Measurements from ENCODE around the gene RXRG. TPM values are rescaled to one million over a fixed set of nuclear protein-coding genes. Genes with fewer than 3 reads are reported as not detected.

The RXRG gene
- total RNA-seq, 1 experiment from 2014 or later: not detected

- Mint-ChIP-seq H3K27me3 (ENCODE audit: low read depth) (peaks cover 18% of the 10 kb centered on the region), H3K9me3 (no peaks in the 10 kb centered on the region), H3K4me3 (no peak overlapping the region), H3K4me1 (peaks cover 12% of the 10 kb centered on the region), H3K27ac (no peak overlapping the region), H3K36me3 (no peaks in the 10 kb centered on the region)
- ATAC-seq (no peak), DNase-seq (ENCODE audit: low spot score) (no peak)
- ChIA-PET CTCF (interaction anchor here (1.2 kb wide), 1 partner anchor 203 kb away, joined by 4 read pairs; no protein-coding TSS in a partner anchor), POLR2A (no interaction called here)
- TF ChIP-seq ZNF416 (CRISPR knock-in tag; IDR thresholded peaks at IDR 0.05) (no peak), IRF1 (CRISPR knock-in tag; IDR thresholded peaks at IDR 0.05) (no peak), ESRRA (CRISPR knock-in tag; IDR thresholded peaks at IDR 0.05; ENCODE audit: borderline replicate concordance) (no peak), ZNF396 (CRISPR knock-in tag; IDR thresholded peaks at IDR 0.05; ENCODE audit: borderline replicate concordance) (no peak), CDX4 (CRISPR knock-in tag; IDR thresholded peaks at IDR 0.05; ENCODE audit: borderline replicate concordance) (no peak), CREB1 (CRISPR knock-in tag; IDR thresholded peaks at IDR 0.05) (no peak)
Measured at GRCh38 chr1:165395478-165395877, 49.4 kb downstream of the RXRG start.

- peak overlapping the region; percentile 64 for H3K4me3 Mint-ChIP-seq
- H3K36me3 Mint-ChIP-seq: no peaks in the 10 kb centered on the region
- ATAC-seq (peak; percentile 99), DNase-seq (ENCODE audit: low spot score) (peak; percentile 84)
- no peaks in the 10 kb centered on the region for H3K9me3 Mint-ChIP-seq
- no peak overlapping the region for H3K27ac Mint-ChIP-seq
- H3K27me3 Mint-ChIP-seq (ENCODE audit: low read depth): peaks cover 24% of the 10 kb centered on the region
- peaks cover 7% of the 10 kb centered on the region for H3K4me1 Mint-ChIP-seq
- CTCF ChIA-PET: interaction anchor here (0.7 to 4.0 kb wide), 27 partner anchors 8 to 305 kb away, joined by 3 to 38 read pairs (median 4); partner anchors contain the start of gene LRRC52
- POLR2A ChIA-PET: interaction anchor here (0.7 kb wide), 1 partner anchor 456 kb away, joined by 3 read pairs; no protein-coding TSS in a partner anchor
- no peak for TF ChIP-seq ZBTB21 (CRISPR knock-in tag; IDR thresholded peaks at IDR 0.05; ENCODE audit: borderline replicate concordance)
- TF ChIP-seq MYBL2 (CRISPR knock-in tag; IDR thresholded peaks at IDR 0.05): no peak
- no peak for TF ChIP-seq PRDM15 (CRISPR knock-in tag; IDR thresholded peaks at IDR 0.05)
- no peak for TF ChIP-seq JUN (CRISPR knock-in tag; IDR thresholded peaks at IDR 0.05)
- no peak for TF ChIP-seq GTF2I (CRISPR knock-in tag; conservative IDR thresholded peaks at IDR 0.05)
- no peak for TF ChIP-seq ZSCAN18 (CRISPR knock-in tag; IDR thresholded peaks at IDR 0.05)
- no peak for TF ChIP-seq RORB (CRISPR knock-in tag; IDR thresholded peaks at IDR 0.05)
- no peak for TF ChIP-seq ZNF425 (CRISPR knock-in tag; conservative IDR thresholded peaks at IDR 0.05)
- no peak for TF ChIP-seq ATF3 (CRISPR knock-in tag; conservative IDR thresholded peaks at IDR 0.05)
- no peak for TF ChIP-seq FOXJ3 (CRISPR knock-in tag; IDR thresholded peaks at IDR 0.05; ENCODE audit: borderline replicate concordance)
- TF ChIP-seq FOXP1 (CRISPR knock-in tag; IDR thresholded peaks at IDR 0.05; ENCODE audit: borderline replicate concordance): no peak
- no peak for TF ChIP-seq ESRRA (CRISPR knock-in tag; IDR thresholded peaks at IDR 0.05; ENCODE audit: borderline replicate concordance)
- no peak for TF ChIP-seq GRHL2 (CRISPR knock-in tag; IDR thresholded peaks at IDR 0.05; ENCODE audit: insufficient replicate concordance, severe bottlenecking)
- TF ChIP-seq OVOL2 (CRISPR knock-in tag; IDR thresholded peaks at IDR 0.05; ENCODE audit: borderline replicate concordance): no peak
- TF ChIP-seq ZNF317 (CRISPR knock-in tag; IDR thresholded peaks at IDR 0.05; ENCODE audit: borderline replicate concordance, low read depth): no peak
- no peak for TF ChIP-seq FOXK1 (CRISPR knock-in tag; IDR thresholded peaks at IDR 0.05)
- no peak for TF ChIP-seq NFE2L1 (CRISPR knock-in tag; IDR thresholded peaks at IDR 0.05)
- no peak for TF ChIP-seq SOX15 (CRISPR knock-in tag; IDR thresholded peaks at IDR 0.05)
- TF ChIP-seq USF2 (CRISPR knock-in tag; IDR thresholded peaks at IDR 0.05): no peak
Measured at GRCh38 chr1:165392634-165393571, 52.0 kb downstream of the RXRG start.

Measured in WTC11 (cell line).